Measurements from ENCODE around the gene CES2. TPM values are rescaled to one million over a fixed set of nuclear protein-coding genes. Genes with fewer than 3 reads are reported as not detected.
A peak's percentile ranks its signal among the peaks of the same experiment; 100 is the strongest.

The CES2 gene
- total RNA-seq, 1 experiment from 2014 or later, result 13.3 TPM

GRCh38 chr16:66960270-66960669, 25.0 kb downstream of the CES2 start:
- Histone ChIP-seq H3K9ac (ENCODE audit: low read length) (no peak overlapping the region), H3K27me3 (ENCODE audit: low read length) (no peaks in the 10 kb centered on the region), H3K4me3 (ENCODE audit: low read length) (no peak overlapping the region), H2AFZ (ENCODE audit: low read length) (no peak overlapping the region), H3K9me3 (ENCODE audit: low read length) (no peaks in the 10 kb centered on the region), H3K9me2 (replicated peaks; ENCODE audit: insufficient read depth, low read length) (no peaks in the 10 kb centered on the region), H3K79me2 (ENCODE audit: low read length) (peaks cover 9% of the 10 kb centered on the region; the same call in 1 of the 2 replicates), H3K36me3 (ENCODE audit: insufficient read depth, low read length) (no peaks in the 10 kb centered on the region), H3K4me1 (ENCODE audit: low read length) (peaks cover 9% of the 10 kb centered on the region), H4K20me1 (ENCODE audit: insufficient read depth, low read depth, low read length) (no peaks in the 10 kb centered on the region), H3K4me2 (ENCODE audit: low read depth, low read length, poor library complexity, severe bottlenecking) (no peak overlapping the region), H3K27ac (ENCODE audit: low read length) (no peak overlapping the region)
- no peak for DNase-seq

- Histone ChIP-seq H3K4me2 (ENCODE audit: low read depth, low read length, poor library complexity, severe bottlenecking) (peak within 1 kb of the TSS; percentile 84), H3K9me2 (replicated peaks; ENCODE audit: insufficient read depth, low read length) (no peaks in the 10 kb centered on the region), H3K27ac (ENCODE audit: low read length) (peak within 1 kb of the TSS; percentile 69), H4K20me1 (ENCODE audit: insufficient read depth, low read depth, low read length) (no peaks in the 10 kb centered on the region), H3K9ac (ENCODE audit: low read length) (peak within 1 kb of the TSS; percentile 83), H2AFZ (ENCODE audit: low read length) (peak within 1 kb of the TSS; percentile 92; the same call in 1 of the 2 replicates), H3K79me2 (ENCODE audit: low read length) (peaks cover 9% of the 10 kb centered on the region; the same call in 1 of the 2 replicates), H3K4me1 (ENCODE audit: low read length) (peaks cover 9% of the 10 kb centered on the region), H3K27me3 (ENCODE audit: low read length) (no peaks in the 10 kb centered on the region), H3K4me3 (ENCODE audit: low read length) (peak within 1 kb of the TSS; percentile 89), H3K36me3 (ENCODE audit: insufficient read depth, low read length) (no peaks in the 10 kb centered on the region), H3K9me3 (ENCODE audit: low read length) (no peaks in the 10 kb centered on the region)
- DNase-seq, result peak; percentile 94
Observed at GRCh38 chr16:66961065-66961744, 25.9 kb downstream of the CES2 start, which contains the start of gene CES3. Gene CES3 (plus strand): TSS chr16:66961266. CDS start chr16:66961308, 42 bp downstream.

DNA sequence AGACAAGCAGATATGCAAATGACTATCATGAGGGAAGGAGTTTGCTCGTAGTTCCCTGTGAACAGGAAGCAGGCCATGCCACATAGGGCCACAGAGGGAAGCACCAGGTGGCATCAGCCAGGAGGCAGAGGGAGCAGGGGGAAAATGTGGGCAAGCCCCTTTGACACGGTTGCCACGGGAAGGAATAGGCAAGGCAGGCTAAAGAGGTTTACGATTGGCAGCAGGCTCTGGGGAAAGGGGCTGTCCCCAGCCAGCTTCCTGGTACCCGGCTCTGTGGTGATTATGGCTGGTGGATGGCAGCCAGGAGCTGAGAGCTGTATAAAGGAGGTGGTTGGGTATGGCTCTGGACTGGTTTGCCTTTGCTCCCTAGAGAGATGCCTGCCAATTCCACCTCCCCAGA, 26.6 kb downstream of the CES2 start:
- H2AFZ ChIP-seq (ENCODE audit: low read length), result peak overlapping the region; percentile 84; the same call in 1 of the 2 replicates
- H3K9me3 ChIP-seq (ENCODE audit: low read length), result no peaks in the 10 kb centered on the region
- H3K9me2 ChIP-seq (replicated peaks; ENCODE audit: insufficient read depth, low read length), result no peaks in the 10 kb centered on the region
- peaks cover 9% of the 10 kb centered on the region; the same call in 1 of the 2 replicates for H3K79me2 ChIP-seq (ENCODE audit: low read length)
- H3K4me2 ChIP-seq (ENCODE audit: low read depth, low read length, poor library complexity, severe bottlenecking), result peak overlapping the region; percentile 84
- H3K4me1 ChIP-seq (ENCODE audit: low read length), result peaks cover 9% of the 10 kb centered on the region
- H3K27ac ChIP-seq (ENCODE audit: low read length), result peak overlapping the region; percentile 69
- H3K36me3 ChIP-seq (ENCODE audit: insufficient read depth, low read length), result no peaks in the 10 kb centered on the region
- H3K27me3 ChIP-seq (ENCODE audit: low read length), result no peaks in the 10 kb centered on the region
- no peaks in the 10 kb centered on the region for H4K20me1 ChIP-seq (ENCODE audit: insufficient read depth, low read depth, low read length)
- peak overlapping the region; percentile 83 for H3K9ac ChIP-seq (ENCODE audit: low read length)
- peak overlapping the region; percentile 89 for H3K4me3 ChIP-seq (ENCODE audit: low read length)
- DNase-seq, result peak; percentile 69

DNA sequence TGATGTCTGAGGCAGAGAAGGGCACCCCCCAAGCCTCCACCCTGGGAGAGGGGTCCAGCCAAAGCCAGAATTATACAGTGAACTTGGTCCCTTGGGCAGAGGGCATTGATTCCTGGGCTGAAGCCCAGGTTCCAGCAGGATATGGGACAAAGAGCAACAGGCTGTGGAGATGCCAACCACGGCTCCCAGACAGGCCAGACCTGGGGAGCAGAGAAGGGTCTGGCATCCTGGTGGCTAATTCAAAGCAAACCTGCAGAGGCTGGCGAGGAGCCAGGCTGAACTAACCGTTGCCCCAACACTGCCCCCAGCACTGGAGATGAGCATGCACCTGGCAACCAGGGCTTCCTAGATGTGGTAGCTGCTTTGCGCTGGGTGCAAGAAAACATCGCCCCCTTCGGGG, 28.7 kb downstream of the CES2 start:
- Histone ChIP-seq H3K9me3 (ENCODE audit: low read length) (no peaks in the 10 kb centered on the region), H3K4me3 (ENCODE audit: low read length) (no peak overlapping the region), H2AFZ (ENCODE audit: low read length) (no peak overlapping the region), H3K9ac (ENCODE audit: low read length) (no peak overlapping the region), H3K27me3 (ENCODE audit: low read length) (no peaks in the 10 kb centered on the region), H3K27ac (ENCODE audit: low read length) (no peak overlapping the region), H3K36me3 (ENCODE audit: insufficient read depth, low read length) (no peaks in the 10 kb centered on the region), H3K79me2 (ENCODE audit: low read length) (peaks cover 9% of the 10 kb centered on the region; the same call in 1 of the 2 replicates), H3K9me2 (replicated peaks; ENCODE audit: insufficient read depth, low read length) (no peaks in the 10 kb centered on the region), H3K4me1 (ENCODE audit: low read length) (peaks cover 9% of the 10 kb centered on the region), H3K4me2 (ENCODE audit: low read depth, low read length, poor library complexity, severe bottlenecking) (no peak overlapping the region), H4K20me1 (ENCODE audit: insufficient read depth, low read depth, low read length) (no peaks in the 10 kb centered on the region)
- DNase-seq, result no peak

- H3K4me1 ChIP-seq (ENCODE audit: low read length), result no peaks in the 10 kb centered on the region
- no peak overlapping the region for H2AFZ ChIP-seq (ENCODE audit: low read length)
- H3K9ac ChIP-seq (ENCODE audit: low read length), result no peak overlapping the region
- no peak for DNase-seq
- H4K20me1 ChIP-seq (ENCODE audit: insufficient read depth, low read depth, low read length), result no peaks in the 10 kb centered on the region
- no peaks in the 10 kb centered on the region for H3K9me2 ChIP-seq (replicated peaks; ENCODE audit: insufficient read depth, low read length)
- no peaks in the 10 kb centered on the region for H3K27me3 ChIP-seq (ENCODE audit: low read length)
- H3K27ac ChIP-seq (ENCODE audit: low read length), result no peak overlapping the region
- no peaks in the 10 kb centered on the region for H3K36me3 ChIP-seq (ENCODE audit: insufficient read depth, low read length)
- no peaks in the 10 kb centered on the region for H3K79me2 ChIP-seq (ENCODE audit: low read length)
- no peaks in the 10 kb centered on the region for H3K9me3 ChIP-seq (ENCODE audit: low read length)
- H3K4me2 ChIP-seq (ENCODE audit: low read depth, low read length, poor library complexity, severe bottlenecking), result no peak overlapping the region
- no peak overlapping the region for H3K4me3 ChIP-seq (ENCODE audit: low read length)
Observed at GRCh38 chr16:66968847-66969246, 33.5 kb downstream of the CES2 start.

GRCh38 chr16:66970775-66971720, 35.7 kb downstream of the CES2 start:
- H4K20me1 ChIP-seq (ENCODE audit: insufficient read depth, low read depth, low read length), result no peaks in the 10 kb centered on the region
- H3K4me3 ChIP-seq (ENCODE audit: low read length), result no peak overlapping the region
- no peak overlapping the region for H2AFZ ChIP-seq (ENCODE audit: low read length)
- no peaks in the 10 kb centered on the region for H3K9me2 ChIP-seq (replicated peaks; ENCODE audit: insufficient read depth, low read length)
- H3K4me2 ChIP-seq (ENCODE audit: low read depth, low read length, poor library complexity, severe bottlenecking), result no peak overlapping the region
- H3K27ac ChIP-seq (ENCODE audit: low read length), result no peak overlapping the region
- H3K4me1 ChIP-seq (ENCODE audit: low read length), result no peaks in the 10 kb centered on the region
- no peaks in the 10 kb centered on the region for H3K27me3 ChIP-seq (ENCODE audit: low read length)
- H3K9me3 ChIP-seq (ENCODE audit: low read length), result no peaks in the 10 kb centered on the region
- DNase-seq, result no peak
- no peaks in the 10 kb centered on the region for H3K36me3 ChIP-seq (ENCODE audit: insufficient read depth, low read length)
- no peak overlapping the region for H3K9ac ChIP-seq (ENCODE audit: low read length)
- H3K79me2 ChIP-seq (ENCODE audit: low read length), result no peaks in the 10 kb centered on the region

DNA sequence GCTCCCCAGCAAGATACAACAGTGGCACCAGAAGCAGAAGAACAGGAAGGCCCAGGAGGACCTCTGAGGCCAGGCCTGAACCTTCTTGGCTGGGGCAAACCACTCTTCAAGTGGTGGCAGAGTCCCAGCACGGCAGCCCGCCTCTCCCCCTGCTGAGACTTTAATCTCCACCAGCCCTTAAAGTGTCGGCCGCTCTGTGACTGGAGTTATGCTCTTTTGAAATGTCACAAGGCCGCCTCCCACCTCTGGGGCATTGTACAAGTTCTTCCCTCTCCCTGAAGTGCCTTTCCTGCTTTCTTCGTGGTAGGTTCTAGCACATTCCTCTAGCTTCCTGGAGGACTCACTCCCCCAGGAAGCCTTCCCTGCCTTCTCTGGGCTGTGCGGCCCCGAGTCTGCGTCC, 37.7 kb downstream of the CES2 start:
- DNase-seq, result no peak
- H3K27ac ChIP-seq (ENCODE audit: low read length), result no peak overlapping the region
- H3K27me3 ChIP-seq (ENCODE audit: low read length), result no peaks in the 10 kb centered on the region
- H3K79me2 ChIP-seq (ENCODE audit: low read length), result no peaks in the 10 kb centered on the region
- H3K9ac ChIP-seq (ENCODE audit: low read length), result no peak overlapping the region
- no peaks in the 10 kb centered on the region for H3K36me3 ChIP-seq (ENCODE audit: insufficient read depth, low read length)
- H3K4me1 ChIP-seq (ENCODE audit: low read length), result no peaks in the 10 kb centered on the region
- no peak overlapping the region for H3K4me3 ChIP-seq (ENCODE audit: low read length)
- no peak overlapping the region for H2AFZ ChIP-seq (ENCODE audit: low read length)
- H3K9me3 ChIP-seq (ENCODE audit: low read length), result no peaks in the 10 kb centered on the region
- no peaks in the 10 kb centered on the region for H3K9me2 ChIP-seq (replicated peaks; ENCODE audit: insufficient read depth, low read length)
- no peaks in the 10 kb centered on the region for H4K20me1 ChIP-seq (ENCODE audit: insufficient read depth, low read depth, low read length)
- no peak overlapping the region for H3K4me2 ChIP-seq (ENCODE audit: low read depth, low read length, poor library complexity, severe bottlenecking)

GRCh38 chr16:66973716-66974115, 38.4 kb downstream of the CES2 start:
- H3K9me3 ChIP-seq (ENCODE audit: low read length), result no peaks in the 10 kb centered on the region
- no peak overlapping the region for H3K4me3 ChIP-seq (ENCODE audit: low read length)
- H2AFZ ChIP-seq (ENCODE audit: low read length), result no peak overlapping the region
- no peaks in the 10 kb centered on the region for H3K9me2 ChIP-seq (replicated peaks; ENCODE audit: insufficient read depth, low read length)
- no peaks in the 10 kb centered on the region for H4K20me1 ChIP-seq (ENCODE audit: insufficient read depth, low read depth, low read length)
- H3K27me3 ChIP-seq (ENCODE audit: low read length), result no peaks in the 10 kb centered on the region
- no peaks in the 10 kb centered on the region for H3K36me3 ChIP-seq (ENCODE audit: insufficient read depth, low read length)
- H3K4me2 ChIP-seq (ENCODE audit: low read depth, low read length, poor library complexity, severe bottlenecking), result no peak overlapping the region
- DNase-seq, result no peak
- H3K4me1 ChIP-seq (ENCODE audit: low read length), result no peaks in the 10 kb centered on the region; the same call in 1 of the 2 replicates
- H3K27ac ChIP-seq (ENCODE audit: low read length), result no peak overlapping the region
- no peak overlapping the region for H3K9ac ChIP-seq (ENCODE audit: low read length)
- H3K79me2 ChIP-seq (ENCODE audit: low read length), result no peaks in the 10 kb centered on the region

Data from Karpas-422 (cell line).